ENCODE data around the gene WNT10A. TPM values are rescaled to one million over a fixed set of nuclear protein-coding genes. Genes with fewer than 3 reads are reported as not detected.

Gene WNT10A
- total and polyA plus RNA-seq, 2 of the 8 experiments (the other 6 are each of a cell fraction or from before 2014, with no cell fraction given), result 0.05 TPM; not detected in 1

GRCh38 chr2:218878926-218879761 is 1.5 kb upstream of the WNT10A start:
- H2BK120ac ChIP-seq (replicated peaks; ENCODE audit: low read depth, low read length), result no peak overlapping the region
- no peak overlapping the region for H3K18ac ChIP-seq (ENCODE audit: extremely low read depth, low read length)
- peaks cover 5 to 34% of the 10 kb centered on the region in 2 experiments for H4K20me1 ChIP-seq (replicated peaks in 1 of 2; ENCODE audit: control insufficient read depth in 1 of 2, insufficient read depth in 2 of 2, low read length in 2 of 2)
- H3K23me2 ChIP-seq (ENCODE audit: low read depth, low read length), result no peaks in the 10 kb centered on the region; the same call in 1 of the 2 replicates
- no peak overlapping the region for H3K4ac ChIP-seq (replicated peaks; ENCODE audit: insufficient read length, low read depth, low read length)
- no peak overlapping the region for H4K5ac ChIP-seq (ENCODE audit: insufficient read length, low read depth, low read length)
- no peak overlapping the region for H3K23ac ChIP-seq (ENCODE audit: insufficient read length)
- TF ChIP-seq CHD2 (IDR thresholded peaks at IDR 0.05; ENCODE audit: low read length) (no peak), KDM1A (IDR thresholded peaks at IDR 0.05; ENCODE audit: borderline replicate concordance, low read length) (peak; percentile 76; the same call in 1 of the 2 replicates)
- H3K4me2 ChIP-seq (ENCODE audit: insufficient read depth in 1 of 2, low read depth in 2 of 2, low read length in 2 of 2), result peak overlapping the region; percentile 67 to 69; a peak in 2 of 4 replicates
- no peak overlapping the region for H2AFZ ChIP-seq (ENCODE audit: low read length)
- H3K4me1 ChIP-seq (replicated peaks in 1 of 4; ENCODE audit: control insufficient read depth in 3 of 4, insufficient read depth in 4 of 4, low read length in 3 of 4), result peaks cover 0 to 27% (median 18%) of the 10 kb centered on the region in 4 experiments; a peak in 6 of 7 replicates
- H3K36me3 ChIP-seq (ENCODE audit: control insufficient read depth in 2 of 4, insufficient read depth in 4 of 4, low read length in 3 of 4), result peaks cover 0 to 4% (median 0%) of the 10 kb centered on the region in 4 experiments; a peak in 1 of 8 replicates
- DNase-seq (ENCODE audit: low read depth in 1 of 2, low spot score in 2 of 2) (no peak), FAIRE-seq (no peak)
- H2BK12ac ChIP-seq (ENCODE audit: low read depth, low read length), result no peak overlapping the region; the same call in 1 of the 2 replicates
- no peaks in the 10 kb centered on the region; the same call in 1 of the 2 replicates for H3K79me1 ChIP-seq (ENCODE audit: low read depth, low read length)
- H2BK20ac ChIP-seq (ENCODE audit: low read length), result no peak overlapping the region
- no peak overlapping the region for H4K8ac ChIP-seq (ENCODE audit: extremely low read depth, insufficient read depth, low read length)
- no peak overlapping the region for H3K9ac ChIP-seq (replicated peaks in 1 of 4; ENCODE audit: extremely low read depth in 1 of 4, low read depth in 3 of 4, low read length in 3 of 4)
- no peaks in the 10 kb centered on the region for H3K9me3 ChIP-seq (ENCODE audit: insufficient read depth in 2 of 2, low read depth in 1 of 2, low read length in 1 of 2)
- no peak overlapping the region for H2BK5ac ChIP-seq (ENCODE audit: low read depth, low read length)
- H3K56ac ChIP-seq (replicated peaks; ENCODE audit: insufficient read length, low read depth, low read length), result no peak overlapping the region
- ChIA-PET CTCF (ENCODE audit: partially characterized antibody) (interaction anchor here (0.6 to 21.8 kb wide), 17 partner anchors 10 to 1494 kb away, joined by 3 to 783 read pairs (median 5); partner anchors contain the start of gene CRYBA2), POLR2A (ENCODE audit: partially characterized antibody) (interaction anchor here (1.6 to 1.8 kb wide), 2 partner anchors 17 to 19 kb away, joined by 3 read pairs; partner anchors contain the start of gene WNT6)
- peak overlapping the region in 1 of 4 experiments; percentile 47; a peak in 1 of 8 replicates for H3K4me3 ChIP-seq (ENCODE audit: extremely low read depth in 1 of 4, insufficient read depth in 2 of 4, low read depth in 3 of 4, low read length in 4 of 4)
- no peaks in the 10 kb centered on the region for H3K79me2 ChIP-seq (ENCODE audit: control insufficient read depth in 1 of 2, insufficient read depth in 2 of 2, low read length in 2 of 2)
- 22% methylated on average over 11 of the region's 16 CpGs; no CpG with 5 or more reads in 1 of the 2 experiments for WGBS, 2 experiments (ENCODE audit: extremely low coverage in 1 of 2, insufficient coverage in 1 of 2, insufficient read length in 1 of 2, insufficient replicate concordance in 2 of 2, low coverage in 1 of 2, low lambda C conversion rate in 2 of 2, missing lambda C conversion rate in 1 of 2)
- peaks cover 95 to 98% (median 98%) of the 10 kb centered on the region in 4 experiments for H3K27me3 ChIP-seq (replicated peaks in 1 of 4; ENCODE audit: control insufficient read depth in 3 of 4, extremely low read depth in 1 of 4, insufficient read depth in 3 of 4, low read length in 3 of 4)
- no peak overlapping the region for H3K14ac ChIP-seq (ENCODE audit: insufficient read length)
- H4K91ac ChIP-seq (replicated peaks; ENCODE audit: insufficient read length, low read length), result no peak overlapping the region
- no peak overlapping the region for H3K27ac ChIP-seq (ENCODE audit: low read depth, low read length)
- no peak overlapping the region for H2BK15ac ChIP-seq (ENCODE audit: low read length)
- no peak overlapping the region for H2AK5ac ChIP-seq (ENCODE audit: low read depth, low read length)

Measured in H1 (cell line).